ENCODE measurements around the gene CLSTN3. TPM values are rescaled to one million over a fixed set of nuclear protein-coding genes. Genes with fewer than 3 reads are reported as not detected.
A peak's percentile ranks its signal among the peaks of the same experiment; 100 is the strongest.

The CLSTN3 gene
- total and polyA plus RNA-seq, 2 of the 13 experiments (the other 11 are each of a cell fraction or from before 2014, with no cell fraction given): 26.2 to 94.1 TPM

DNA sequence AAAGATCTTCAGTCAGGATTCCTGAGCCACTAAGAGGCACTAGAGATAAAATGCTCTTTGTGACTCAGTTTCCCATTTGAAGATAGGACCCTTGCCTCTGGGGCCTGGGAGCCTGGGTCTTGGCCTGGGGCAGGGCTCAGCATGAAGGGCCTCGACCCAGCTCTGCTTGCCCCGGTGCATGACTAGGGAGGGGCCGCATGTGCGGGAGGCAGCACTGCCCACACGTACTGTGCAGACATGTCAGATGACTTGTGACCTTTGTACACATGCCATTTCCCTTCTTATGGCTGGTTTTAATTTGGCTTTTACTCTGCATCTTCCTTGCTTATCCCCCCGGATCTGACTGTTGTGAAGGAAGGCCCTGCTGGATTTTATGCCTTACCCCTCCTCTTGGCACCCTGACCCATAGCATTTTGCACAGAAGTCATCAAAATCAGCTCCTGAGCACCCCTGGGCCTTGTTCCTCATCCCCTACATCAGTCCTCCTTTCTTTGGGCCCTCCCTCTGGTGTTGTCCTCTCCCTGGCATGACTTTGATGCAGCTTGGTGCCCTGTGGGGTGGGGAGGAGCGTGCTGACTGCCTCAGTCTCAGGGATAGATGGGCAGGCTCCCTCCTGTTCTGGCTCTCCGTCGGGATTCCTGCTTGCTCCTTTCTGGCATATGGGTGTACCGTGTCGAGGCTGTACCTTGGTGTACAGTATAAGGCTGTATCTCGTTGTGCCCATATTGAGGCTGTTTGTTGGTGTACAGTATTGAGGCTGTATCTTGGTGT, 4.4 kb downstream of the CLSTN3 start:
- POLR2A ChIA-PET: no interaction called here
- Histone ChIP-seq H3K36me3 (replicated peaks in 1 of 2; ENCODE audit: control insufficient read depth in 1 of 2, insufficient read depth in 2 of 2, low read length in 2 of 2) (peaks cover 21 to 49% of the 10 kb centered on the region in 2 experiments; a peak in 4 of 5 replicates), H3K9me3 (ENCODE audit: low read length) (no peaks in the 10 kb centered on the region), H3K4me2 (ENCODE audit: low read depth, low read length) (no peak overlapping the region), H3K79me2 (ENCODE audit: insufficient read depth, low read length) (peaks cover 16% of the 10 kb centered on the region), H3K27me3 (ENCODE audit: control insufficient read depth in 1 of 2, insufficient read depth in 2 of 2, low read length in 2 of 2) (no peaks in the 10 kb centered on the region), H3K4me1 (ENCODE audit: insufficient read depth, low read length) (peaks cover 16% of the 10 kb centered on the region), H2AFZ (ENCODE audit: low read length) (no peak overlapping the region), H4K20me1 (ENCODE audit: insufficient read depth, low read length) (peaks cover 12% of the 10 kb centered on the region), H3K4me3 (replicated peaks in 1 of 3; ENCODE audit: insufficient read depth in 1 of 3, low read depth in 2 of 3, low read length in 3 of 3) (no peak overlapping the region), H3K27ac (ENCODE audit: extremely low read length, insufficient read depth, low read length) (no peak overlapping the region), H3K9ac (ENCODE audit: insufficient read depth, low read depth, low read length) (no peak overlapping the region)
- CTCF ChIA-PET (ENCODE audit: low intra/inter-chr PET ratio, low total read pairs): no interaction called here
- no peak for TF ChIP-seq ZNF263 (CRISPR knock-in tag; IDR thresholded peaks at IDR 0.05)
- 0 out of 2 replicates have a peak, but pooled peaks have one; percentile 33 for TF ChIP-seq RBFOX2 (IDR thresholded peaks at IDR 0.05; ENCODE audit: low read depth, low read length)
- no peak for TF ChIP-seq ZNF724P (CRISPR knock-in tag; IDR thresholded peaks at IDR 0.05; ENCODE audit: borderline replicate concordance)
- no peak for TF ChIP-seq ZNF891 (CRISPR knock-in tag; IDR thresholded peaks at IDR 0.05)
- no peak for ATAC-seq
- no peak for FAIRE-seq
- 95% methylated on average over 9 of the region's 12 CpGs for WGBS (ENCODE audit: low lambda C conversion rate)
- no TSS peak for BruUV-seq (replicated peaks)
- intact Hi-C loops (cut with micrococcal nuclease; ENCODE audit: unreplicated experiment): no loop called here
- in situ Hi-C loops (cut with HindIII; ENCODE audit: extremely low pct_ligation_motif_present, low pct_unique_long_range_greater_than_20kb): loop anchor here (5.0 kb wide), 1 partner anchor 53 kb away; the partner anchor contains the start of gene PEX5
- DNase-seq (ENCODE audit: low spot score): no peak

DNA sequence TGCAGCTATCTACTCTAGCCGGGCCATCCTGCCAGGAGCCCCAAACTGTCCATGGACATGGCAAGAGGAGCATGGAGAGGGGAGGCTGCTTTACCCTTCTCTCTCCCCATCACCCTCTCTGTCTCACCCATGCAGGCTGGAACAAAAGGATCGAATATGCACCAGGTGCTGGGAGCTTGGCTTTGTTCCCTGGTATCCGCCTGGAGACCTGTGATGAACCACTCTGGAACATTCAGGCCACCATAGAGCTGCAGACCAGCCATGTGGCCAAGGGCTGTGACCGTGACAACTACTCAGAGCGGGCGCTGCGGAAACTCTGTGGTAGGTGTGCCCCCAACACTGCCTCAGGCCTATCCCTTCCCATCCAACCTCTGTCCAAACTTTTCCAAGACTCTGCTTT, 5.9 kb downstream of the CLSTN3 start:
- FAIRE-seq (no peak), DNase-seq (ENCODE audit: low spot score) (no peak), ATAC-seq (no peak)
- no peak overlapping the region for H3K4me2 ChIP-seq (ENCODE audit: low read depth, low read length)
- no peaks in the 10 kb centered on the region for H3K9me3 ChIP-seq (ENCODE audit: low read length)
- H3K9ac ChIP-seq (ENCODE audit: insufficient read depth, low read depth, low read length): no peak overlapping the region
- H3K27me3 ChIP-seq (ENCODE audit: control insufficient read depth in 1 of 2, insufficient read depth in 2 of 2, low read length in 2 of 2): no peaks in the 10 kb centered on the region
- no peak overlapping the region for H2AFZ ChIP-seq (ENCODE audit: low read length)
- peaks cover 9% of the 10 kb centered on the region for H4K20me1 ChIP-seq (ENCODE audit: insufficient read depth, low read length)
- intact Hi-C loops (cut with micrococcal nuclease; ENCODE audit: unreplicated experiment): no loop called here
- H3K79me2 ChIP-seq (ENCODE audit: insufficient read depth, low read length): peaks cover 12% of the 10 kb centered on the region
- H3K4me1 ChIP-seq (ENCODE audit: insufficient read depth, low read length): peaks cover 14% of the 10 kb centered on the region
- WGBS (ENCODE audit: low lambda C conversion rate): 94% methylated on average over 7 of the region's 7 CpGs
- no peak overlapping the region for H3K27ac ChIP-seq (ENCODE audit: extremely low read length, insufficient read depth, low read length)
- POLR2A ChIA-PET: interaction anchor here (0.9 kb wide), 1 partner anchor 13 kb away, joined by 3 read pairs; no protein-coding TSS in a partner anchor
- in situ Hi-C loops (cut with HindIII; ENCODE audit: extremely low pct_ligation_motif_present, low pct_unique_long_range_greater_than_20kb): no loop called here
- BruUV-seq (replicated peaks): no TSS peak
- CTCF ChIA-PET (ENCODE audit: low intra/inter-chr PET ratio, low total read pairs): no interaction called here
- H3K36me3 ChIP-seq (replicated peaks in 1 of 2; ENCODE audit: control insufficient read depth in 1 of 2, insufficient read depth in 2 of 2, low read length in 2 of 2): peaks cover 21 to 51% of the 10 kb centered on the region in 2 experiments; a peak in 4 of 5 replicates
- no peak overlapping the region for H3K4me3 ChIP-seq (replicated peaks in 1 of 3; ENCODE audit: insufficient read depth in 1 of 3, low read depth in 2 of 3, low read length in 3 of 3)
- TF ChIP-seq, protein P1, sequence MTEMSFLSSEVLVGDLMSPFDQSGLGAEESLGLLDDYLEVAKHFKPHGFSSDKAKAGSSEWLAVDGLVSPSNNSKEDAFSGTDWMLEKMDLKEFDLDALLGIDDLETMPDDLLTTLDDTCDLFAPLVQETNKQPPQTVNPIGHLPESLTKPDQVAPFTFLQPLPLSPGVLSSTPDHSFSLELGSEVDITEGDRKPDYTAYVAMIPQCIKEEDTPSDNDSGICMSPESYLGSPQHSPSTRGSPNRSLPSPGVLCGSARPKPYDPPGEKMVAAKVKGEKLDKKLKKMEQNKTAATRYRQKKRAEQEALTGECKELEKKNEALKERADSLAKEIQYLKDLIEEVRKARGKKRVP (CRISPR knock-in tag; IDR thresholded peaks at IDR 0.05): no peak
- TF ChIP-seq ZNF562 (CRISPR knock-in tag; IDR thresholded peaks at IDR 0.05; ENCODE audit: borderline replicate concordance): no peak
- TF ChIP-seq MIXL1 (CRISPR knock-in tag; IDR thresholded peaks at IDR 0.05): no peak
- TF ChIP-seq AGO2 (optimal IDR thresholded peaks at IDR 0.05; ENCODE audit: low read depth, low read length): no peak
- TF ChIP-seq STAT5B (CRISPR knock-in tag; IDR thresholded peaks at IDR 0.05): no peak
- TF ChIP-seq SRF (IDR thresholded peaks at IDR 0.05; ENCODE audit: low read depth, low read length): no peak
- TF ChIP-seq, protein P2, sequence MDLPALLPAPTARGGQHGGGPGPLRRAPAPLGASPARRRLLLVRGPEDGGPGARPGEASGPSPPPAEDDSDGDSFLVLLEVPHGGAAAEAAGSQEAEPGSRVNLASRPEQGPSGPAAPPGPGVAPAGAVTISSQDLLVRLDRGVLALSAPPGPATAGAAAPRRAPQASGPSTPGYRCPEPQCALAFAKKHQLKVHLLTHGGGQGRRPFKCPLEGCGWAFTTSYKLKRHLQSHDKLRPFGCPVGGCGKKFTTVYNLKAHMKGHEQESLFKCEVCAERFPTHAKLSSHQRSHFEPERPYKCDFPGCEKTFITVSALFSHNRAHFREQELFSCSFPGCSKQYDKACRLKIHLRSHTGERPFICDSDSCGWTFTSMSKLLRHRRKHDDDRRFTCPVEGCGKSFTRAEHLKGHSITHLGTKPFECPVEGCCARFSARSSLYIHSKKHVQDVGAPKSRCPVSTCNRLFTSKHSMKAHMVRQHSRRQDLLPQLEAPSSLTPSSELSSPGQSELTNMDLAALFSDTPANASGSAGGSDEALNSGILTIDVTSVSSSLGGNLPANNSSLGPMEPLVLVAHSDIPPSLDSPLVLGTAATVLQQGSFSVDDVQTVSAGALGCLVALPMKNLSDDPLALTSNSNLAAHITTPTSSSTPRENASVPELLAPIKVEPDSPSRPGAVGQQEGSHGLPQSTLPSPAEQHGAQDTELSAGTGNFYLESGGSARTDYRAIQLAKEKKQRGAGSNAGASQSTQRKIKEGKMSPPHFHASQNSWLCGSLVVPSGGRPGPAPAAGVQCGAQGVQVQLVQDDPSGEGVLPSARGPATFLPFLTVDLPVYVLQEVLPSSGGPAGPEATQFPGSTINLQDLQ (CRISPR knock-in tag; IDR thresholded peaks at IDR 0.05): no peak

All from HepG2 (cell line).